Activated naive CD8-positive, alpha-beta T cell treated with anti-CD3 and anti-CD28 coated beads, Interleukin-2, amount 50 U/mL, for 16 hours (primary cell): ENCODE measurements around the gene RBM19.

ENCODE experiments used
- DNase-seq: peaks from one replicate; pipeline ENCODE4 v3.0.0-alpha.2; 2020; ENCODE audit warnings: low read depth, low spot score

RBM19 gene

GRCh38 chr12:113955109-113955970 lies 10.8 kb downstream of the RBM19 start:
- DNase-seq, result no peak

GRCh38 chr12:113954547-113954946 lies 11.6 kb downstream of the RBM19 start:
- DNase-seq, result no peak

DNA sequence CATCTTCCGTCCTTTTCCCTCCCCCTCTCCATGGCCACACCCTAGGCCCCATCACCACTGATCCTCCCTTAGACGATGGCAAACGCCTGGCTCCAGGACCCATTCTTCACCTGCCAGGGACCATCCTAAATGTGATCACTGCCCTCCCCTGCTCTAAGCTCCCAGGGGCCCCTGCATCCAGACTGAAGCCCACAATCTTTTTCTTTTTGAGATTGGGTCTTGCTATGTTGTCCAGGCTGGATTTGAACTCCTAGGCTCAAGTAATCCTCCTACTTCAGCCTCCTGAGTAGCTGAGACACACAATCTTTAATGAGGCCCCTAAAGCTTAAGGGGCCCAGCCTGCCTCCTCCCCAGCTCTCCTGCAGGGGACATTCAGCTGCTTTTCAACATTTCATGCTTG lies 15.3 kb downstream of the RBM19 start:
- DNase-seq, result no peak

GRCh38 chr12:113949321-113950305 lies 16.5 kb downstream of the RBM19 start:
- DNase-seq, result no peak

DNA sequence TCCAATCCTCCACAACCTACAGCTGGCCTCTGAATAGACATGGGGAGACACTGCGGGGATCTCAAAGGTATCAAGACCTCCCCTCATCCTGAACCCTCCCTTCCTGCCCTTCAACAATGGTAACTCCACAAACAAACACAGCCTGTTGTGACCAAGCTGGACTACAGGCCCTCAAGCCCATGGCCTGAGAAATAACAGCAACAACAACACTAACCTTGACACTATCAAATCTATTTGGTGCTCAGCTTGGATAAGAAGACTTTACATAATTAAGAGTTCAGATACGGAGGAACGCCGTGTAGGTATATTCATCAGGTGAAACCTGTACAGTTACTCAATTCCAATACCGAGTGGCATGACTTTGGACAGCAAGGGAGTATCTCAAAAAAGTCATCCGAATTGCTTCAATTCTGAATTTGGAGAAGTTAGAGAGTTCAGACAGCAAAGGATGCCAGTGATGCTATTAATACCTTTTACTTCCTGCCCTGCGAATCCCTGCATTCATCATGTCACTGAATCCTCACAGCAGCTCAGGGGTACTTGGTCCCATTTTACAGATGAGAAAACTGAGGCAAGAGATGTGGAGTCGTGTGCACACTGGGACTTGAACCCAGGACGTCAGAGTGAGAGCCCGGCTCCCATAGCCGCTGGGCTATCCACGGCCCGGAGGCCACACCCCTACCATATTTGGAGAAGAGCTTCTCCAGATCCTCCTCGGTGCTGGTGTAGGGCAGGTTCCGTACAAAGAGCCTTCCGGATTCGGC lies 17.8 kb downstream of the RBM19 start:
- DNase-seq, result no peak

- DNase-seq, result no peak
These were observed 19.9 kb downstream of the RBM19 start for GRCh38 chr12:113946175-113946574.

DNA sequence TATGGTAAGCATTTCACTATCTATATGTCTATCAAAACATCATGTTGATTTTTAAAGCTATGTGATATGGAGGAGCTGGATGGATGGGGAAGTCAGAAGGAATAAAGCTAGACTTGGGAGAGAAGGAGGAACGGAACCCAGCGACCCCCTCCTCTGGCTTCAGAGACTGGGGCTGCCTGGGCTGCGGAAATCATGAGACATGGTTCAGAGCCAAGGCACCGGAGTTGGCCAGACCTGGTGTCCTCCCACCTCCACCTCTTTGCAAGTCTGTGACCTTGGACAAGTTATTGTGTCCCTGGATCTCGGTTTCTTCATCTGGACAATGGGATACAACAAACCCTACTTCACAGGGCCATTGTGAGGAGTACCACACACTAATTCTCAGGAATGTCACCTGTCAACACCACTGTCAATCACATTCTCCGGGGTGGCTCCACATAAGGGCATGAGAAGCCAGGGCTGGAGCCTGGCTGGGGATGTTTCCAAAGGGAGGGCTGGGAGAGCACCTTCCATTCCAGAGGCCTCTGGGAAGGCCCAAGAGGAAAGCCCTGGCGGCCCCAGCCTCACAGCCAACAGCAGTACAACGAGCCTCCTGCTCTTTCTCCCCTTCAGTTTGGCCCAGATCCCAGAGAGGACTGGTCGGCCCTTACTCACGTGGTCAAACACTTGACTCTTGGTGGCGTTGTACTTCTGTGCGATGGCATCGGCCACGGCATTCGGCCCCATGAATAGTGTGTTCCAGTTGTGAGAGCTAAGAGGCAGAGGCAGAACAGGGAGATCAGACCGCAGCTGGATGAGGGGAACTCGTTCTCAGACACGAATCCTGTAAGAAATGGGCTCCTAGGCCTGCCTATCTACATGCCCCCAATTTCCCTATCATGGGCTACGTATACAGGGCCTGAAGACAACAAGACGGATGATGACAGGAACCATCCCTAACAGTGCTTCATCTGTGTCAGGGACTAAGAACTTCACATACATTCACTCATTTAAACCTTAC lies 20.7 kb downstream of the RBM19 start:
- DNase-seq, result no peak

- no peak for DNase-seq
These were observed 23.9 kb downstream of the RBM19 start for GRCh38 chr12:113942209-113942608.

DNA sequence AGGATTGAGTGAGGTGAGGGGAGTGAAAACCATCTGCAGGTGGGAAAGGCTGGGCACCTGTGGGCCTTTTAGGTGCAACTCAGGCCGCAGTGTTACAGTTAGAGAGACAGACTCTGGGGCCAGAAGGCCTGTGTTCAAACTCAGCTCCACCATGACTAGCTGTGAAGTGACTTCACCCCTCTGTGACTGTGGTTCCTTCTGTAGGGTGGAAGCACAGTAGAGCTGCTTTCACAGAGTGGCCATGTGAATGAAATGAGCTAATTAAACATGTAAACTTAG lies 25.0 kb downstream of the RBM19 start:
- no peak for DNase-seq

DNA sequence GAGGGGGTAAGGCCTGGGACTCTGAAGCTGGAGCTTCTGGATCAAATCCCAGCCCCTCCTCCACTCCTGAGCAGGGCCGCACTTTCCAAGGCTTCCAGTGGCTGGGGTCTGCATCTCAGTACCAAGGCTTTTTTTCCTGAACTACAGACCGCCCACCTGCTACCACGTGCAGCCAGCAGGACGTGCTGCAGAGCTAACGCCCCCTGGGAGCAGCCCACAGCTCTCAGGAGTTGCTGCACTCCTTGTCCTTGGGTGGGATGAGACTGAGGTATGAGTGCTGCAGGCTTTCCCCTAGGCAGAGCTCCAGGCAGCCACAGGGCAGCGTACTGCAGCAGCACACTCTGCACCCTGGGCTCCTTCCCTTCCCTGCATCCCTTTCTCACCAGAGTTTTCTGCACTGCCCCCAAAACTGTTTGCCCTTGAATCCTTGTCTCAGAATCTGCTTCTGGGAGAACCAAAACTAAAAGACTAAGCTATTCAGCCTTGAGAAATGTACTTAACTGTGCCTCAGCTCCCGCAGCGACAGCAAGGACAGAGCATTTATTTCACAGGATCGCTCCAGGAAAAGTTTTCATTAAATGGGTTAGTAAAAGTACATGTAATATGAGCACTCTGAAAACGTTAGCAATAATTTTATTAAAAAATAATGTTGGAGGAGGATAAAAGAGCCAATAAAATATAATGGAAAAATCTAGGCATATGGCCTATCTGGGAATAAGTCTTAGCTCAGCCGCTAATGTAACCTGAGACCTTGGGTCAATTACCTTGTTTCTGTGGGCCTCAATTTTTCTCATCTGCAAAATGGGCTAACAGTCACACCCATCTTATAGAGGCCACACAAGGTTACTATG lies 25.5 kb downstream of the RBM19 start:
- DNase-seq, result no peak

GRCh38 chr12:113939867-113940266 lies 26.3 kb downstream of the RBM19 start:
- DNase-seq, result no peak

GRCh38 chr12:113938471-113938870 lies 27.7 kb downstream of the RBM19 start:
- DNase-seq, result no peak

DNA sequence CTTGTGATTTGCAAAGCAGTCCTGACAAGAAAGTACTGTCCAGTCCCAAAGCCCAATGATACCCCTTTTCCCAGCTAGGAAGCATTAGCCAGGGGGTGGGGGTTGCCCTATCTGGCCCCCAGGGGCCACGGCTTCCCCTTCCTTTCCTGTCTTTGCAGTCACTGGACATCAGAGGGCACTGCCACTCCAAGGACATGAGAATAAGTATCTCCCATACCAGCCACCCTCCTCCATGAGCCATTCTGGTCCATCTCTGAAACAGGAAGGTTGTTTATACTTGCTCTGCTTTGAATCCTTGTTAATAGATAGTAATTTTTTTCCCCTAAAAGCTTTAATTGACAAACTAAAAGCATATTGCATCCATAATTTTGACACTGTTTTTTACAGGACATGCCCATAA lies 29.7 kb downstream of the RBM19 start:
- DNase-seq, result no peak

GRCh38 chr12:113935459-113935858 lies 30.7 kb downstream of the RBM19 start:
- DNase-seq, result no peak

- DNase-seq, result no peak
These were observed 31.2 kb downstream of the RBM19 start for GRCh38 chr12:113934946-113935345.

GRCh38 chr12:113934060-113934814 lies 31.9 kb downstream of the RBM19 start:
- DNase-seq, result no peak

- DNase-seq, result no peak
These were observed 32.8 kb downstream of the RBM19 start for GRCh38 chr12:113933201-113933786.

DNA sequence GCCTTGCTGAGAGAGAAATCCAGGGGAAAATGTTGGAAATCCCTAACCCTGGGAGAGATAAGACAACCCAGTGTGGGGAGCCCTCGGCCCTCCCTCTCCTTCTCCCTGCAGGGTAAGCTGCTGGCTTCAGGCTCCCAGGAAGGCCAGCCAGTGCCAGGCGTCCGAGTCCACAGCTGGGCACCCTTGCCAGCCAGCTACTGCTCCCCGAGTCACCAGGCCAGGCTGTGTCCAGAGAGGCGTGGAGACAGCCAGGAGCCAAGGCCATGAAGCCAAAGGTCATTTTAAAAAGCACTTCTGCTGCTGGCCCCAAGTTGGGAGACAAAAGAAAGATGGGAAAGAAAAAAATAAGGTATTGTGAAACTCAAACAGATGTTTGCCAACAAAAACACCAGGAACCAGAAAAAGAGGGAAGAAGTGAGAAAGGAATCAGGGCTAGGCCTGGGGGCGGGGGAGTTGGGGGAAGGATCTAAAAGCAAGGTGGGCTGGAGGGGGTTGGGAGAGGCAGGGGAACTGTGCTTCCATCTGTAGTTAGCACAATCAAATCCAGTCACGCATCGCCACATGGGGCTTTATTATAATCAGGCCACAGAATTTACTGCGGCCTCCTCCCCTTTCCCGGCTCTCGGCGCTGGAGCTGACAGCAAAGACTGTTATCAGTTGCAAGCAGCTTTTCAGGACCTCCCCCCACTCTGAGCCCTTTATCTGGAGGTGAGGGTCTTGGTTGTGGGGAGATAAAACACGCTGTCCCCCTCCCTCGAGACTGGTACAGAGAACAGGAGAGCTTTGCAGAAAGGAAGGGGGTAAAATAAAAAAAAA lies 33.5 kb downstream of the RBM19 start:
- DNase-seq, result no peak
